RWPE1 (cell line): ENCODE data around the gene BAG3.

Experiments
- CTCF ChIA-PET: fragments of 350-600 bp; sonication (Branson Sonifier 250); formaldehyde crosslinking; extraction: SDS; loops from one replicate; lab custom pipeline; 2021; lab: Yijun Ruan, JAX
- POLR2A ChIA-PET: fragments of 400-600 bp; formaldehyde crosslinking; extraction: SDS; loops from one replicate; lab custom pipeline; 2020; ENCODE audit warnings: antibody characterized with exemption; ENCODE audit not compliant: low non-redundant PET; lab: Yijun Ruan, JAX
- DNase-seq: peaks from one replicate; pipeline ENCODE4 v3.0.0; 2012; ENCODE audit warnings: low spot score
- H3K27ac ChIP-seq: fragments of 450-650 bp; 2 replicates; pipeline ENCODE4 v1.5.1; 2017
- TF ChIP-seq, protein P1 (sequence below): fragments of 450-650 bp; conservative IDR thresholded peaks from 2 replicates; pipeline ENCODE4 v1.5.1; 2017; ENCODE audit warnings: low read depth, mild to moderate bottlenecking

BAG3 gene

DNA sequence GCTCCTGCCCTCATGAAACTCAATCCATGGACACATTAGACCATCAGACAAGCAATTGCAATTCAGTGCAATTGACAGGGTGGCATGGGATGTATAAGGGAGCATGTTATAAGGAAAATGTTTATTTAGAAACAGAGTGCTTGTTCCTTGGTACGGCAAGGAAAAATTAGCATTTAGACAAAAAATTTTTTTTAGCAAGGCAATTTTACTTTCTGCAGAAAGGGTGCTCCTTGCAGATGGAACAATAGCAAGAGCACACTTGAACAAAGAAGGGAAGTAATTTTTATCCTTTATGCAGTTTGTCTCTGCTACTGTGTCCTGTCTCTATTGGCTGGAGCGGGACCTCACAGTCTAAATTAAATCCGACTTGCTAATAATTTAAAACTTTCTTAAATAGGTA, 6.2 kb upstream of the BAG3 start:
- no peak for DNase-seq
- H3K27ac ChIP-seq = no peak overlapping the region
- ChIA-PET POLR2A (no interaction called here), CTCF (no interaction called here)
- TF ChIP-seq, protein P1, sequence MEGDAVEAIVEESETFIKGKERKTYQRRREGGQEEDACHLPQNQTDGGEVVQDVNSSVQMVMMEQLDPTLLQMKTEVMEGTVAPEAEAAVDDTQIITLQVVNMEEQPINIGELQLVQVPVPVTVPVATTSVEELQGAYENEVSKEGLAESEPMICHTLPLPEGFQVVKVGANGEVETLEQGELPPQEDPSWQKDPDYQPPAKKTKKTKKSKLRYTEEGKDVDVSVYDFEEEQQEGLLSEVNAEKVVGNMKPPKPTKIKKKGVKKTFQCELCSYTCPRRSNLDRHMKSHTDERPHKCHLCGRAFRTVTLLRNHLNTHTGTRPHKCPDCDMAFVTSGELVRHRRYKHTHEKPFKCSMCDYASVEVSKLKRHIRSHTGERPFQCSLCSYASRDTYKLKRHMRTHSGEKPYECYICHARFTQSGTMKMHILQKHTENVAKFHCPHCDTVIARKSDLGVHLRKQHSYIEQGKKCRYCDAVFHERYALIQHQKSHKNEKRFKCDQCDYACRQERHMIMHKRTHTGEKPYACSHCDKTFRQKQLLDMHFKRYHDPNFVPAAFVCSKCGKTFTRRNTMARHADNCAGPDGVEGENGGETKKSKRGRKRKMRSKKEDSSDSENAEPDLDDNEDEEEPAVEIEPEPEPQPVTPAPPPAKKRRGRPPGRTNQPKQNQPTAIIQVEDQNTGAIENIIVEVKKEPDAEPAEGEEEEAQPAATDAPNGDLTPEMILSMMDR = no peak

DNA sequence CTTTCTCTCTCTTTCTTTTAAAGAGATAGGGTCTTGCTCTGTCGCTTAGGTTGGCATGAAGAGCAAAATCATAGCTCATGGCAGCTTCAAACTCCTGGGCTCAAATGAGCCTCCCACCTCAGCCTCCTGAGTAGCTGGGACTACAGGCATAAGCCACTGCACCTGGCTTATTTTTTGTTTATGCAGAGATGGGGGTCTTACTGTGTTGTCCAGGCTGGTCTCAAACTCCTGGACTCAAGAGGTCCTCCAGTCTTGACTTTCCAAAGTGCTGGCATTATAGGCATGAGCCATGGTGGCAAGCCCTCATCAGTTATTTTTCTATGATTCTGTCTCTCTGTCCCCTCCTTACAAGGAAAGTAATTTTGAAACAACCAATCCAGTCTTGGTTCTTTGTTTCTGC, 1.1 kb upstream of the BAG3 start:
- POLR2A ChIA-PET = no interaction called here
- CTCF ChIA-PET = interaction anchor here (0.7 to 1.4 kb wide), 2 partner anchors 42 to 85 kb away, joined by 3 to 9 read pairs; no protein-coding TSS in a partner anchor
- DNase-seq = no peak
- TF ChIP-seq, protein P1 = no peak
- no peak overlapping the region for H3K27ac ChIP-seq

- POLR2A ChIA-PET = interaction anchor here (0.6 to 1.0 kb wide), 7 partner anchors 19 to 44 kb away, joined by 3 to 6 read pairs (median 4); no protein-coding TSS in a partner anchor
Observed at GRCh38 chr10:119651514-119652360, 557 bp downstream of the BAG3 start.

DNA sequence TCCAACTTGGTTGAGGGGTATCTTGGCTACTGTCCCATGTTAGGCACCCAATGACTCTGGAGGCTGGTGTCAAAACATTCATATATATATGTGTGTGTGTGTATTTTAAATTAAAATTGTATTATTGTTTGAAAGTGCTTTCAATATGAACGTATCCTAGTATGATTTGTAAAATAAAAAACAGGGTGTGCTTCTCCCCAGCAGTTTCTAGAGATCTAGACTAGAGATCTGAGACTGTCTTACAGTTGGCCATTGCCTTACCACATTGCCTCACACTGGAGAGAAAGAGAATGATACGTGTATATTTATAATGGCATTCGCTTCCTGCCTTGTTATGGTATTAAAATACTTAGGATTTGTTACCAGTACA, 1.2 kb downstream of the BAG3 start:
- TF ChIP-seq, protein P1 = peak; percentile 76
- POLR2A ChIA-PET = no interaction called here
- peak overlapping the region; percentile 95 for H3K27ac ChIP-seq
- CTCF ChIA-PET = interaction anchor here (0.6 to 1.7 kb wide), 5 partner anchors 14 to 207 kb away, joined by 3 to 5 read pairs (median 3); no protein-coding TSS in a partner anchor
- peak; percentile 65 for DNase-seq

More at GRCh38 chr10:119651514-119652360, 557 bp downstream of the BAG3 start:
- peak; percentile 22 for DNase-seq
- TF ChIP-seq, protein P1 = no peak
- peak overlapping the region; percentile 95 for H3K27ac ChIP-seq
- CTCF ChIA-PET = interaction anchor here (0.6 to 1.7 kb wide), 3 partner anchors 43 to 1087 kb away, joined by 3 to 5 read pairs (median 3); no protein-coding TSS in a partner anchor

GRCh38 chr10:119653209-119653608, 2.0 kb downstream of the BAG3 start:
- POLR2A ChIA-PET = no interaction called here

DNA sequence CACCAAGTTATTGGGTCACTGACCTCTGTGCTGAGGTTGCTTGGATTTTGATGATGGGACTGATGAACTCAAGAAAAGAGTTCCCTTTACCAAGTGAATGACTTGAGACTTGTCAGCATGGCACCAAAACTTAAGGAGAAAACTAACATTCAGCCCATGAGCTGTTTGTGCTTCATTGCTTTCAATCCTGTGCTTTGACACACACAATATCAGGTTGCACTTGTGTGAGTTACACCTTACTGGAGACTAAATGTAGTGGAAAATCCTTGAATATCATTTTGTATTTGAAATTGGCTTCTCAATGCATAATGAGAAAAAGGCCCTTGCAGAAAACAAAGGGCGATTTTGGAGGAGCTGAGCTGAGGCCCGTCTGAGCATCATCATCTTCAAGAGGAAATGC, 2.7 kb downstream of the BAG3 start:
- DNase-seq = no peak
- ChIA-PET CTCF (interaction anchor here (0.8 to 1.2 kb wide), 2 partner anchors 33 to 46 kb away, joined by 3 to 5 read pairs; no protein-coding TSS in a partner anchor), POLR2A (interaction anchor here (1.1 to 1.3 kb wide), 2 partner anchors 13 to 26 kb away, joined by 5 to 6 read pairs; no protein-coding TSS in a partner anchor)
- TF ChIP-seq, protein P1 = no peak
- peak overlapping the region; percentile 98 for H3K27ac ChIP-seq

More at GRCh38 chr10:119653209-119653608, 2.0 kb downstream of the BAG3 start:
- DNase-seq = no peak
- H3K27ac ChIP-seq = no peak overlapping the region
- TF ChIP-seq, protein P1 = no peak
- CTCF ChIA-PET = interaction anchor here (0.8 to 1.7 kb wide), 6 partner anchors 13 to 206 kb away, joined by 3 to 5 read pairs (median 3); no protein-coding TSS in a partner anchor
